Measurements from ENCODE around the gene CDK11A.

CDK11A gene

GRCh38 chr1:1672181-1672965 is 51.8 kb downstream of the CDK11A start:
- Histone ChIP-seq H3K36me3 (ENCODE audit: control insufficient read depth in 1 of 2, insufficient read depth in 2 of 2, low read length in 2 of 2) (peaks cover 38 to 42% of the 10 kb centered on the region in 2 experiments), H4K91ac (ENCODE audit: low read depth, low read length) (no peak overlapping the region), H3K18ac (ENCODE audit: low read length) (no peak overlapping the region), H3K27me3 (ENCODE audit: insufficient read depth, low read length) (no peaks in the 10 kb centered on the region), H2AK5ac (ENCODE audit: low read length) (peak overlapping the region; percentile 29), H3K79me1 (ENCODE audit: low read length) (no peaks in the 10 kb centered on the region), H3K9me3 (ENCODE audit: insufficient read depth, low read depth, low read length) (peaks cover 2% of the 10 kb centered on the region), H2BK5ac (ENCODE audit: low read depth, low read length, poor library complexity) (no peak overlapping the region), H4K12ac (ENCODE audit: low read depth, low read length) (peak overlapping the region; percentile 30), H2BK12ac (ENCODE audit: low read length) (peak overlapping the region; percentile 31), H3K23ac (ENCODE audit: low read length) (no peak overlapping the region), H4K8ac (ENCODE audit: low read depth, low read length) (no peak overlapping the region), H3K4me2 (ENCODE audit: low read length) (no peak overlapping the region), H3K27ac (ENCODE audit: low read depth, low read length) (no peak overlapping the region), H2BK120ac (ENCODE audit: insufficient read depth, low read length, poor library complexity) (no peak overlapping the region), H2AFZ (ENCODE audit: insufficient read depth, low read length, poor library complexity) (no peak overlapping the region), H3K14ac (ENCODE audit: low read length) (no peak overlapping the region), H3K4me3 (ENCODE audit: low read depth, low read length) (no peak overlapping the region), H3K4me1 (ENCODE audit: control insufficient read depth in 1 of 2, insufficient read depth in 2 of 2, low read length in 2 of 2) (no peaks in the 10 kb centered on the region), H3K79me2 (ENCODE audit: control insufficient read depth, insufficient read depth, low read length, poor library complexity) (no peaks in the 10 kb centered on the region), H3K4ac (ENCODE audit: low read depth, low read length) (no peak overlapping the region), H3K9ac (ENCODE audit: low read length) (no peak overlapping the region)
- no peak for DNase-seq
- no CpG with 5 or more reads among the region's 25 CpGs for WGBS (ENCODE audit: extremely low coverage, insufficient coverage, insufficient read length)

- no peak overlapping the region for H2AK5ac ChIP-seq (ENCODE audit: low read length)
- H3K9ac ChIP-seq (ENCODE audit: low read length) = no peak overlapping the region
- no CpG with 5 or more reads among the region's 27 CpGs for WGBS (ENCODE audit: extremely low coverage, insufficient coverage, insufficient read length)
- H3K4ac ChIP-seq (ENCODE audit: low read depth, low read length) = no peak overlapping the region
- no peak overlapping the region for H4K91ac ChIP-seq (ENCODE audit: low read depth, low read length)
- no peaks in the 10 kb centered on the region for H3K4me1 ChIP-seq (ENCODE audit: control insufficient read depth in 1 of 2, insufficient read depth in 2 of 2, low read length in 2 of 2)
- H3K23ac ChIP-seq (ENCODE audit: low read length) = no peak overlapping the region
- DNase-seq = no peak
- H3K27me3 ChIP-seq (ENCODE audit: insufficient read depth, low read length) = no peaks in the 10 kb centered on the region
- no peak overlapping the region for H2AFZ ChIP-seq (ENCODE audit: insufficient read depth, low read length, poor library complexity)
- H2BK5ac ChIP-seq (ENCODE audit: low read depth, low read length, poor library complexity) = no peak overlapping the region
- H2BK12ac ChIP-seq (ENCODE audit: low read length) = no peak overlapping the region
- peak overlapping the region; percentile 12 for H4K8ac ChIP-seq (ENCODE audit: low read depth, low read length)
- H3K79me2 ChIP-seq (ENCODE audit: control insufficient read depth, insufficient read depth, low read length, poor library complexity) = no peaks in the 10 kb centered on the region
- H3K14ac ChIP-seq (ENCODE audit: low read length) = no peak overlapping the region
- H3K18ac ChIP-seq (ENCODE audit: low read length) = no peak overlapping the region
- H3K9me3 ChIP-seq (ENCODE audit: insufficient read depth, low read depth, low read length) = peaks cover 2% of the 10 kb centered on the region
- no peak overlapping the region for H3K4me3 ChIP-seq (ENCODE audit: low read depth, low read length)
- no peaks in the 10 kb centered on the region for H3K79me1 ChIP-seq (ENCODE audit: low read length)
- peaks cover 39 to 44% of the 10 kb centered on the region in 2 experiments for H3K36me3 ChIP-seq (ENCODE audit: control insufficient read depth in 1 of 2, insufficient read depth in 2 of 2, low read length in 2 of 2)
- H3K27ac ChIP-seq (ENCODE audit: low read depth, low read length) = no peak overlapping the region
- no peak overlapping the region for H2BK120ac ChIP-seq (ENCODE audit: insufficient read depth, low read length, poor library complexity)
- H4K12ac ChIP-seq (ENCODE audit: low read depth, low read length) = no peak overlapping the region
- H3K4me2 ChIP-seq (ENCODE audit: low read length) = no peak overlapping the region
Observed at GRCh38 chr1:1671365-1672119, 52.6 kb downstream of the CDK11A start.

DNA sequence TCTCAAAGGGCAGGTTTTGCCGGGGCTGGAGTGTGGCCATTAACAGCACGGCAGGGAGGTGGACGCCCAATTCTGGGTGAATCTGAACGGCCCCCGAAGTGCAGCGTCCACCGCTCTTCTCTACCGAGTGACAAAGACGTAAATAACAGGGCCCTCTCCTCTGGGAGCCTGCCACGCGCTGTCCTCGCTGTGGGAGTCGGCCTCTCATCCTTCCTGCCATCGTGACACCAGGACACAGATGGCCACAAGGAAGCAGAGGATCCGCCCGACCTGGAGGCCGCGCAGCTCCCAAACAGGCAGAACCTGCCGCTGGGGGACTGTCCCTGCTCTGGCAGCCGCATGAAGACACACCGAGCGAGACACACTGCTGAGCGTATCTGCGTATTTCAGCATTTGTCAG is 53.3 kb downstream of the CDK11A start:
- peaks cover 46 to 51% of the 10 kb centered on the region in 2 experiments for H3K36me3 ChIP-seq (ENCODE audit: control insufficient read depth in 1 of 2, insufficient read depth in 2 of 2, low read length in 2 of 2)
- H2BK5ac ChIP-seq (ENCODE audit: low read depth, low read length, poor library complexity) = no peak overlapping the region
- H3K4me2 ChIP-seq (ENCODE audit: low read length) = no peak overlapping the region
- H3K79me2 ChIP-seq (ENCODE audit: control insufficient read depth, insufficient read depth, low read length, poor library complexity) = no peaks in the 10 kb centered on the region
- no peaks in the 10 kb centered on the region for H3K4me1 ChIP-seq (ENCODE audit: control insufficient read depth in 1 of 2, insufficient read depth in 2 of 2, low read length in 2 of 2)
- H3K27me3 ChIP-seq (ENCODE audit: insufficient read depth, low read length) = no peaks in the 10 kb centered on the region
- H3K23ac ChIP-seq (ENCODE audit: low read length) = no peak overlapping the region
- no peak overlapping the region for H4K91ac ChIP-seq (ENCODE audit: low read depth, low read length)
- H3K9me3 ChIP-seq (ENCODE audit: insufficient read depth, low read depth, low read length) = peaks cover 2% of the 10 kb centered on the region
- no CpG with 5 or more reads among the region's 24 CpGs for WGBS (ENCODE audit: extremely low coverage, insufficient coverage, insufficient read length)
- no peak overlapping the region for H3K14ac ChIP-seq (ENCODE audit: low read length)
- no peaks in the 10 kb centered on the region for H3K79me1 ChIP-seq (ENCODE audit: low read length)
- no peak overlapping the region for H3K18ac ChIP-seq (ENCODE audit: low read length)
- H2BK120ac ChIP-seq (ENCODE audit: insufficient read depth, low read length, poor library complexity) = no peak overlapping the region
- H3K4me3 ChIP-seq (ENCODE audit: low read depth, low read length) = no peak overlapping the region
- no peak overlapping the region for H2BK12ac ChIP-seq (ENCODE audit: low read length)
- no peak overlapping the region for H2AFZ ChIP-seq (ENCODE audit: insufficient read depth, low read length, poor library complexity)
- H3K9ac ChIP-seq (ENCODE audit: low read length) = no peak overlapping the region
- H3K27ac ChIP-seq (ENCODE audit: low read depth, low read length) = no peak overlapping the region
- H4K12ac ChIP-seq (ENCODE audit: low read depth, low read length) = no peak overlapping the region
- H4K8ac ChIP-seq (ENCODE audit: low read depth, low read length) = no peak overlapping the region
- DNase-seq = no peak
- H2AK5ac ChIP-seq (ENCODE audit: low read length) = no peak overlapping the region
- no peak overlapping the region for H3K4ac ChIP-seq (ENCODE audit: low read depth, low read length)

GRCh38 chr1:1669468-1670440 is 54.4 kb downstream of the CDK11A start:
- Histone ChIP-seq H3K4me3 (ENCODE audit: low read depth, low read length) (peak overlapping the region; percentile 47), H3K9ac (ENCODE audit: low read length) (no peak overlapping the region), H4K91ac (ENCODE audit: low read depth, low read length) (no peak overlapping the region), H2BK120ac (ENCODE audit: insufficient read depth, low read length, poor library complexity) (no peak overlapping the region), H2BK5ac (ENCODE audit: low read depth, low read length, poor library complexity) (no peak overlapping the region), H3K18ac (ENCODE audit: low read length) (no peak overlapping the region), H3K27me3 (ENCODE audit: insufficient read depth, low read length) (no peaks in the 10 kb centered on the region), H3K36me3 (ENCODE audit: control insufficient read depth in 1 of 2, insufficient read depth in 2 of 2, low read length in 2 of 2) (peaks cover 55 to 58% of the 10 kb centered on the region in 2 experiments), H3K27ac (ENCODE audit: low read depth, low read length) (no peak overlapping the region), H4K12ac (ENCODE audit: low read depth, low read length) (no peak overlapping the region), H3K79me1 (ENCODE audit: low read length) (no peaks in the 10 kb centered on the region), H2AK5ac (ENCODE audit: low read length) (no peak overlapping the region), H4K8ac (ENCODE audit: low read depth, low read length) (no peak overlapping the region), H3K4me2 (ENCODE audit: low read length) (no peak overlapping the region), H2AFZ (ENCODE audit: insufficient read depth, low read length, poor library complexity) (no peak overlapping the region), H2BK12ac (ENCODE audit: low read length) (no peak overlapping the region), H3K4me1 (ENCODE audit: control insufficient read depth in 1 of 2, insufficient read depth in 2 of 2, low read length in 2 of 2) (no peaks in the 10 kb centered on the region), H3K23ac (ENCODE audit: low read length) (no peak overlapping the region), H3K4ac (ENCODE audit: low read depth, low read length) (no peak overlapping the region), H3K9me3 (ENCODE audit: insufficient read depth, low read depth, low read length) (peaks cover 6% of the 10 kb centered on the region), H3K79me2 (ENCODE audit: control insufficient read depth, insufficient read depth, low read length, poor library complexity) (no peaks in the 10 kb centered on the region), H3K14ac (ENCODE audit: low read length) (no peak overlapping the region)
- no peak for DNase-seq
- no CpG with 5 or more reads among the region's 43 CpGs for WGBS (ENCODE audit: extremely low coverage, insufficient coverage, insufficient read length)
